HepG2 (cell line): ENCODE results near the gene CLCN2. TPM values are rescaled to one million over a fixed set of nuclear protein-coding genes. Genes with fewer than 3 reads are reported as not detected.
A peak's percentile ranks its signal among the peaks of the same experiment; 100 is the strongest.

Experiments used
- AGO2 ChIP-seq: fragments of 200-400 bp; formaldehyde crosslinking; optimal IDR thresholded peaks from 2 replicates; pipeline ENCODE3; 2017; ENCODE audit warnings: mild to moderate bottlenecking, low read depth, low read length, moderate library complexity
- BRD4 ChIP-seq: sonication (generic); formaldehyde crosslinking; IDR thresholded peaks from 2 replicates; pipeline ENCODE4 v1.4.0; 2020; ENCODE audit warnings: missing genetic modification reagents
- CCAR2 ChIP-seq: fragments of 200-400 bp; formaldehyde crosslinking; optimal IDR thresholded peaks from 2 replicates; pipeline ENCODE3; 2018; ENCODE audit warnings: low read depth, mild to moderate bottlenecking, low read length, moderate library complexity
- GZF1 ChIP-seq: sonication (generic); formaldehyde crosslinking; IDR thresholded peaks from 2 replicates; pipeline ENCODE4 v1.5.1; 2020; ENCODE audit warnings: mild to moderate bottlenecking, missing genetic modification reagents
- KAT8 ChIP-seq: IDR thresholded peaks from 2 replicates; pipeline ENCODE4 v1.6.1; 2016; ENCODE audit warnings: missing genetic modification reagents, missing compliant biosample characterization
- KDM2A ChIP-seq: sonication (generic); formaldehyde crosslinking; IDR thresholded peaks from 2 replicates; pipeline ENCODE4 v1.4.0; 2020; ENCODE audit warnings: low read depth, missing genetic modification reagents, borderline replicate concordance
- KMT2B ChIP-seq: IDR thresholded peaks from 2 replicates; pipeline ENCODE4 v1.6.1; 2016; ENCODE audit warnings: missing genetic modification reagents, missing compliant biosample characterization
- MEF2D ChIP-seq: sonication (generic); formaldehyde crosslinking; IDR thresholded peaks from 2 replicates; pipeline ENCODE4 v1.5.1; 2020; ENCODE audit warnings: mild to moderate bottlenecking, missing genetic modification reagents
- NFIC ChIP-seq: IDR thresholded peaks from 2 replicates; pipeline ENCODE4 v1.6.1; 2012; ENCODE audit warnings: mild to moderate bottlenecking, low read length, inconsistent platforms
- NFYC ChIP-seq: IDR thresholded peaks from 2 replicates; pipeline ENCODE4 v1.6.1; 2016; ENCODE audit warnings: missing genetic modification reagents, missing compliant biosample characterization
- PHB2 ChIP-seq: fragments of 450-650 bp; IDR thresholded peaks from 2 replicates; pipeline ENCODE4 v1.6.1; 2018; ENCODE audit not compliant: partially characterized antibody
- POLR2G ChIP-seq: fragments of 200-400 bp; formaldehyde crosslinking; IDR thresholded peaks from 2 replicates; pipeline ENCODE4 v1.6.1; 2018; ENCODE audit warnings: mild to moderate bottlenecking, low read depth, low read length, moderate library complexity
- RBFOX2 ChIP-seq: fragments of 200-400 bp; formaldehyde crosslinking; IDR thresholded peaks from 2 replicates; pipeline ENCODE4 v1.6.1; 2017; ENCODE audit warnings: low read depth, mild to moderate bottlenecking, low read length
- REPIN1 ChIP-seq: sonication (generic); formaldehyde crosslinking; IDR thresholded peaks from 2 replicates; pipeline ENCODE4 v1.8.0; 2022; ENCODE audit warnings: missing genetic modification reagents, low read depth, mild to moderate bottlenecking, borderline replicate concordance
- RFXANK ChIP-seq: IDR thresholded peaks from 2 replicates; pipeline ENCODE4 v1.6.1; 2016
- SRSF1 ChIP-seq: fragments of 200-400 bp; formaldehyde crosslinking; optimal IDR thresholded peaks from 2 replicates; pipeline ENCODE3; 2017; ENCODE audit warnings: mild to moderate bottlenecking, low read depth, low read length, moderate library complexity
- TAF1 ChIP-seq: sonication (generic); formaldehyde crosslinking; IDR thresholded peaks from 2 replicates; pipeline ENCODE4 v1.4.0; 2020; ENCODE audit warnings: missing genetic modification reagents
- XRCC5 ChIP-seq: fragments of 200-400 bp; formaldehyde crosslinking; optimal IDR thresholded peaks from 2 replicates; pipeline ENCODE3; 2017; ENCODE audit warnings: mild to moderate bottlenecking, low read length
- ZFX ChIP-seq: sonication (generic); formaldehyde crosslinking; IDR thresholded peaks from 2 replicates; pipeline ENCODE4 v1.4.0; 2020; ENCODE audit warnings: mild to moderate bottlenecking, low read depth, missing genetic modification reagents, moderate library complexity
- ZNF263 ChIP-seq: sonication (generic); formaldehyde crosslinking; IDR thresholded peaks from 2 replicates; pipeline ENCODE4 v1.4.0; 2020; ENCODE audit warnings: missing genetic modification reagents
- ZNF3 ChIP-seq: IDR thresholded peaks from 2 replicates; pipeline ENCODE4 v1.7.0; 2017; ENCODE audit warnings: inconsistent platforms
- ZNF430 ChIP-seq: sonication (generic); formaldehyde crosslinking; IDR thresholded peaks from 2 replicates; pipeline ENCODE4 v1.9.0; 2021; ENCODE audit warnings: mild to moderate bottlenecking, missing genetic modification reagents
- ZNF431 ChIP-seq: sonication (generic); formaldehyde crosslinking; IDR thresholded peaks from 2 replicates; pipeline ENCODE4 v1.9.0; 2022; ENCODE audit warnings: missing genetic modification reagents, low read depth, mild to moderate bottlenecking, borderline replicate concordance
- ZNF451 ChIP-seq: sonication (generic); formaldehyde crosslinking; IDR thresholded peaks from 2 replicates; pipeline ENCODE4 v1.5.0; 2020; ENCODE audit warnings: mild to moderate bottlenecking, missing genetic modification reagents
- ZNF773 ChIP-seq: sonication (generic); formaldehyde crosslinking; IDR thresholded peaks from 2 replicates; pipeline ENCODE4 v1.4.0; 2020; ENCODE audit warnings: missing genetic modification reagents, borderline replicate concordance
- ZNF780A ChIP-seq: sonication (generic); formaldehyde crosslinking; IDR thresholded peaks from 2 replicates; pipeline ENCODE4 v1.8.0; 2022; ENCODE audit warnings: mild to moderate bottlenecking, missing genetic modification reagents, moderate library complexity
- ZNF781 ChIP-seq: sonication (generic); formaldehyde crosslinking; IDR thresholded peaks from 2 replicates; pipeline ENCODE4 v1.5.1; 2020; ENCODE audit warnings: borderline replicate concordance, mild to moderate bottlenecking, missing genetic modification reagents; ENCODE audit errors: not compliant biosample characterization
- ZNF891 ChIP-seq: sonication (generic); formaldehyde crosslinking; IDR thresholded peaks from 2 replicates; pipeline ENCODE4 v1.5.0; 2020; ENCODE audit warnings: mild to moderate bottlenecking, missing genetic modification reagents
- ZSCAN30 ChIP-seq: sonication (generic); formaldehyde crosslinking; IDR thresholded peaks from 2 replicates; pipeline ENCODE4 v1.5.0; 2020; ENCODE audit warnings: mild to moderate bottlenecking, missing genetic modification reagents
- polyA plus RNA-seq, 8 experiments: library from polyadenylated mRNA; depleted of rRNA in 3 of 8; stranded (reverse) in 7 of 8; unstranded in 1 of 8; fragments of >200 nt; fragmentation: Illumina TruSeq in 4 of 8; extraction: Trizol in 4 of 8; gene quantifications; 2 replicates each; pipeline versions ENCODE4 v1.2.1 to v1.2.3, GENCODE V29; 2011 to 2016; ENCODE audit warnings: low read depth in 4 of 8, missing spikeins in 1 of 8, mixed read lengths in 1 of 8; ENCODE audit not compliant: insufficient read depth in 1 of 8
- total RNA-seq, 5 experiments: library from RNA; depleted of rRNA; stranded (reverse); fragments of >200 nt; fragmentation: Illumina TruSeq; extraction: Trizol; gene quantifications; 2 replicates each; pipeline ENCODE4 v1.2.3, GENCODE V29; 2016; ENCODE audit warnings: low read depth in 1 of 5
- TF ChIP-seq, protein P1 (sequence below): conservative IDR thresholded peaks from 2 replicates; pipeline ENCODE4 v1.6.1; 2018; ENCODE audit warnings: missing genetic modification reagents
- TF ChIP-seq, protein P2 (sequence below): sonication (generic); formaldehyde crosslinking; IDR thresholded peaks from 2 replicates; pipeline ENCODE4 v1.4.0; 2020; ENCODE audit warnings: missing genetic modification reagents, mild to moderate bottlenecking, borderline replicate concordance

Gene CLCN2
- total and polyA plus RNA-seq, 2 of the 13 experiments (the other 11 are each of a cell fraction or from before 2014, with no cell fraction given), result 11.4 to 13.5 TPM

DNA sequence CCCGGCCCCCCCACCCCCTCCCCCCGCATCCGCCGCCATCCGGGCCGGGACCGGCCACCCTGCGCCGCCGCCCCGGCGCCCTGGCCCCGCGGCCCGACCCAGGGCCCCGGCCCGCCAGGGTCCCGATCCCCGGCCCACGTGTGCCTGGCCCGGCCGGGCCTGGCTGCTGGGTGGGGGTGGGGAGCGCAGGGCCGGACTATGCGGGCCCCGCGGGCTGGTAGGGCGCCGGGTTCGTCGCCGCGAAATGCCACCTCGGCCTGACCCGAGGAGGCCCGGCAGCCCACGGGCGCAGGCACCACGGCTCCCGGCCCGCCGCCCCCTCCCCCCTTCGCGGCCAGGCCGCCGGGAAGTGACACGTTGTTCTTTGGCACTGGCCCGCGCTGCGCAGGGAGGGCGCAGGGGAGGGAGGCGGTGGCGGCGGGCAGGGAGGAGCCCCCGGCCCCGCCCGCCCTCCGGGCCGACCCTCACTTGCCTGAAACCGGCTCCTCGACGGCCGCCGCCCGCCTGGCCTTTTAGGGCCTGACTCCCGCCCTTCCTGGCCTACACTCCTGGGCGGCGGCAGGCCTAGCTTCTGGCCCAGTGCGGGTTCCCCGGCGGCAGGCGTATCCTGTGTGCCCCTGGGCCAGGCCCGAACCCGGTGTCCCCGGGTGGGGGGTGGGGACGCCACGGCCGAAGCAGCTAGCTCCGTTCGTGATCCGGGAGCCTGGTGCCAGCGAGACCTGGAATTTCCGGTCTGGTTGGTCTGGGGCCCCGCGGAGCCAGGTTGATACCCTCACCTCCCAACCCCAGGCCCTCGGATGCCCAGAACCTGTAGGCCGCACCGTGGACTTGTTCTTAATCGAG is 46.5 kb downstream of the CLCN2 start (continued):
- TF ChIP-seq POLR2G (peak; percentile 12), ZNF3 (CRISPR knock-in tag) (no peak), TAF1 (no peak), XRCC5 (no peak), REPIN1 (no peak; the same call in 1 of the 2 replicates), KAT8 (CRISPR knock-in tag) (peak; percentile 25; the same call in 1 of the 2 replicates), RFXANK (CRISPR knock-in tag) (no peak), BRD4 (CRISPR knock-in tag) (no peak), ZNF891 (CRISPR knock-in tag) (peak; percentile 81), ZSCAN30 (no peak), ZNF773 (no peak), ZNF430 (peak; percentile 75; the same call in 1 of the 2 replicates), ZFX (CRISPR knock-in tag) (peak; percentile 83), ZNF431 (CRISPR knock-in tag) (no peak), ZNF780A (CRISPR knock-in tag) (0 out of 2 replicates have a peak, but pooled peaks have one; percentile 22), NFIC (no peak), MEF2D (CRISPR knock-in tag) (0 out of 2 replicates have a peak, but pooled peaks have one; percentile 30), KDM2A (peak; percentile 45; the same call in 1 of the 2 replicates), RBFOX2 (peak; percentile 89), ZNF781 (CRISPR knock-in tag) (no peak), GZF1 (CRISPR knock-in tag) (no peak), ZNF451 (CRISPR knock-in tag) (no peak; the same call in 1 of the 2 replicates), NFYC (CRISPR knock-in tag) (no peak), ZNF263 (CRISPR knock-in tag) (no peak), AGO2 (peak; percentile 90), CCAR2 (no peak), PHB2 (no peak), SRSF1 (no peak), KMT2B (CRISPR knock-in tag) (no peak)
- TF ChIP-seq, protein P1, sequence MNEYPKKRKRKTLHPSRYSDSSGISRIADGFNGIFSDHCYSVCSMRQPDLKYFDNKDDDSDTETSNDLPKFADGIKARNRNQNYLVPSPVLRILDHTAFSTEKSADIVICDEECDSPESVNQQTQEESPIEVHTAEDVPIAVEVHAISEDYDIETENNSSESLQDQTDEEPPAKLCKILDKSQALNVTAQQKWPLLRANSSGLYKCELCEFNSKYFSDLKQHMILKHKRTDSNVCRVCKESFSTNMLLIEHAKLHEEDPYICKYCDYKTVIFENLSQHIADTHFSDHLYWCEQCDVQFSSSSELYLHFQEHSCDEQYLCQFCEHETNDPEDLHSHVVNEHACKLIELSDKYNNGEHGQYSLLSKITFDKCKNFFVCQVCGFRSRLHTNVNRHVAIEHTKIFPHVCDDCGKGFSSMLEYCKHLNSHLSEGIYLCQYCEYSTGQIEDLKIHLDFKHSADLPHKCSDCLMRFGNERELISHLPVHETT (CRISPR knock-in tag), result no peak; the same call in 1 of the 2 replicates
- TF ChIP-seq, protein P2, sequence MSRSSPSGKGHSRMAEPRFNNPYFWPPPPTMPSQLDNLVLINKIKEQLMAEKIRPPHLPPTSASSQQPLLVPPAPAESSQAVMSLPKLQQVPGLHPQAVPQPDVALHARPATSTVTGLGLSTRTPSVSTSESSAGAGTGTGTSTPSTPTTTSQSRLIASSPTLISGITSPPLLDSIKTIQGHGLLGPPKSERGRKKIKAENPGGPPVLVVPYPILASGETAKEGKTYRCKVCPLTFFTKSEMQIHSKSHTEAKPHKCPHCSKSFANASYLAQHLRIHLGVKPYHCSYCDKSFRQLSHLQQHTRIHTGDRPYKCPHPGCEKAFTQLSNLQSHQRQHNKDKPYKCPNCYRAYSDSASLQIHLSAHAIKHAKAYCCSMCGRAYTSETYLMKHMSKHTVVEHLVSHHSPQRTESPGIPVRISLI (CRISPR knock-in tag), result no peak
